Smooth muscle cell (in vitro differentiated cells): Measurements from ENCODE around the gene PDE4D. TPM values are rescaled to one million over a fixed set of nuclear protein-coding genes. Genes with fewer than 3 reads are reported as not detected.

ENCODE experiments used
- DNase-seq: peaks from one replicate; lab custom pipeline; 2025; ENCODE audit not compliant: unreplicated experiment; lab: John Stamatoyannopoulos, UW
- H2AFZ ChIP-seq: fragments of 200-600 bp; sonication (generic); 2 replicates; pipeline ENCODE4 v1.6.0; 2016; ENCODE audit warnings: antibody characterized with exemption, low read depth, mild to moderate bottlenecking
- H3F3A ChIP-seq: fragments of 200-600 bp; sonication (generic); 2 replicates; pipeline ENCODE4 v1.6.0; 2017; ENCODE audit warnings: antibody characterized with exemption, low read depth
- H3K27ac ChIP-seq: fragments of 200-600 bp; sonication (generic); 2 replicates; pipeline ENCODE4 v1.5.1; 2016; ENCODE audit warnings: low read depth, mild to moderate bottlenecking
- H3K27me3 ChIP-seq: fragments of 200-600 bp; sonication (generic); 2 replicates; pipeline ENCODE4 v1.6.1; 2016; ENCODE audit warnings: low read depth, mild to moderate bottlenecking
- H3K36me3 ChIP-seq: fragments of 200-600 bp; sonication (generic); 2 replicates; pipeline ENCODE4 v1.5.1; 2016; ENCODE audit warnings: low read depth
- H3K4me1 ChIP-seq: fragments of 200-600 bp; sonication (generic); 2 replicates; pipeline ENCODE4 v1.5.1; 2016; ENCODE audit warnings: low read depth
- H3K4me2 ChIP-seq: fragments of 200-600 bp; sonication (generic); 2 replicates; pipeline ENCODE4 v1.6.0; 2016; ENCODE audit warnings: mild to moderate bottlenecking
- H3K4me3 ChIP-seq: fragments of 200-600 bp; sonication (generic); 2 replicates; pipeline ENCODE4 v1.5.1; 2016; ENCODE audit warnings: mild to moderate bottlenecking
- H3K79me2 ChIP-seq: fragments of 200-600 bp; sonication (generic); 2 replicates; pipeline ENCODE4 v1.6.0; 2016; ENCODE audit warnings: low read depth, mild to moderate bottlenecking
- H3K9ac ChIP-seq: fragments of 200-600 bp; sonication (generic); 2 replicates; pipeline ENCODE4 v1.6.0; 2016; ENCODE audit warnings: low read depth
- H3K9me3 ChIP-seq: fragments of 200-600 bp; sonication (generic); replicated peaks from 2 replicates; pipeline ENCODE4 v1.5.1; 2016; ENCODE audit warnings: low read depth
- H4K20me1 ChIP-seq: fragments of 200-600 bp; sonication (generic); 2 replicates; pipeline ENCODE4 v1.6.0; 2016; ENCODE audit warnings: low read depth
- WGBS: methylation state at CpG from one replicate; pipeline ENCODE4 v1.1.7; 2016; ENCODE audit warnings: low lambda C conversion rate; 5-methylcytosine and 5-hydroxymethylcytosine counted together
- polyA plus RNA-seq: library from polyadenylated mRNA; unstranded; fragments of >200 nt; fragmentation: Nextera tagmentation; extraction: Ambion mirVana; gene quantifications from 2 replicates; pipeline ENCODE4 v1.2.1, GENCODE V29; 2016
- total RNA-seq: library from RNA; depleted of rRNA; stranded (reverse); fragments of >200 nt; gene quantifications from 2 replicates; pipeline ENCODE4 v1.2.3, GENCODE V29; 2014
- TF ChIP-seq, protein P1 (sequence below): fragments of 200-600 bp; sonication (generic); IDR thresholded peaks from 2 replicates; pipeline ENCODE4 v1.5.1; 2017; ENCODE audit warnings: borderline replicate concordance, mild to moderate bottlenecking, antibody characterized with exemption; ENCODE audit not compliant: insufficient read depth, poor library complexity, severe bottlenecking

PDE4D gene
- total and polyA plus RNA-seq, 2 experiments from 2014 or later = 16.4 to 61.0 TPM

DNA sequence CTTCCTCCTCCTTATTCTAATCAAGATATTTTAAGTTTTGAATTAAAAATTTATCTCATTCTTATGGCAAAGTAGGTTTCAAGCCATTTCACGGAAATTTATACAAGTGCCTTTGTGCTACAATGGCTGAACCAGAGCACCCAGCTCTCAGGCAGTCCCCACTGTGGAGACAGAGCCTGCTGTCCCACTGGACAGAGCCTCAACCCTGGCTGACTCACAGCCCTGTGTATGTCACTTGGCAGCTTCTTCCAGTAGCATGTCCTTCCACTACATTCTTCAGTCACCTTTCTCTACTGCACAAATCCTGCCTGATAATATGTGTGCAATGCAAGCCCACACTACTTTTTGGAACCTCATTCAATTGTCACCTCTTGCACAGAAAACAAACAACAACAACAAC, 253.1 kb downstream of the PDE4D start:
- H3K27ac ChIP-seq = no peak overlapping the region
- DNase-seq = no peak
- no peak overlapping the region for H3K9ac ChIP-seq
- TF ChIP-seq, protein P1, sequence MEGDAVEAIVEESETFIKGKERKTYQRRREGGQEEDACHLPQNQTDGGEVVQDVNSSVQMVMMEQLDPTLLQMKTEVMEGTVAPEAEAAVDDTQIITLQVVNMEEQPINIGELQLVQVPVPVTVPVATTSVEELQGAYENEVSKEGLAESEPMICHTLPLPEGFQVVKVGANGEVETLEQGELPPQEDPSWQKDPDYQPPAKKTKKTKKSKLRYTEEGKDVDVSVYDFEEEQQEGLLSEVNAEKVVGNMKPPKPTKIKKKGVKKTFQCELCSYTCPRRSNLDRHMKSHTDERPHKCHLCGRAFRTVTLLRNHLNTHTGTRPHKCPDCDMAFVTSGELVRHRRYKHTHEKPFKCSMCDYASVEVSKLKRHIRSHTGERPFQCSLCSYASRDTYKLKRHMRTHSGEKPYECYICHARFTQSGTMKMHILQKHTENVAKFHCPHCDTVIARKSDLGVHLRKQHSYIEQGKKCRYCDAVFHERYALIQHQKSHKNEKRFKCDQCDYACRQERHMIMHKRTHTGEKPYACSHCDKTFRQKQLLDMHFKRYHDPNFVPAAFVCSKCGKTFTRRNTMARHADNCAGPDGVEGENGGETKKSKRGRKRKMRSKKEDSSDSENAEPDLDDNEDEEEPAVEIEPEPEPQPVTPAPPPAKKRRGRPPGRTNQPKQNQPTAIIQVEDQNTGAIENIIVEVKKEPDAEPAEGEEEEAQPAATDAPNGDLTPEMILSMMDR = no peak
- H3K4me1 ChIP-seq = no peaks in the 10 kb centered on the region
- peaks cover 3% of the 10 kb centered on the region for H3K79me2 ChIP-seq
- H3F3A ChIP-seq = no peaks in the 10 kb centered on the region
- WGBS = 96% methylated on average over 1 of the region's 1 CpG
- H3K27me3 ChIP-seq = no peaks in the 10 kb centered on the region
- H3K4me2 ChIP-seq = no peak overlapping the region
- peaks cover 27% of the 10 kb centered on the region for H4K20me1 ChIP-seq
- no peak overlapping the region for H2AFZ ChIP-seq
- no peaks in the 10 kb centered on the region for H3K36me3 ChIP-seq
- H3K9me3 ChIP-seq = no peaks in the 10 kb centered on the region
- H3K4me3 ChIP-seq = no peak overlapping the region

DNA sequence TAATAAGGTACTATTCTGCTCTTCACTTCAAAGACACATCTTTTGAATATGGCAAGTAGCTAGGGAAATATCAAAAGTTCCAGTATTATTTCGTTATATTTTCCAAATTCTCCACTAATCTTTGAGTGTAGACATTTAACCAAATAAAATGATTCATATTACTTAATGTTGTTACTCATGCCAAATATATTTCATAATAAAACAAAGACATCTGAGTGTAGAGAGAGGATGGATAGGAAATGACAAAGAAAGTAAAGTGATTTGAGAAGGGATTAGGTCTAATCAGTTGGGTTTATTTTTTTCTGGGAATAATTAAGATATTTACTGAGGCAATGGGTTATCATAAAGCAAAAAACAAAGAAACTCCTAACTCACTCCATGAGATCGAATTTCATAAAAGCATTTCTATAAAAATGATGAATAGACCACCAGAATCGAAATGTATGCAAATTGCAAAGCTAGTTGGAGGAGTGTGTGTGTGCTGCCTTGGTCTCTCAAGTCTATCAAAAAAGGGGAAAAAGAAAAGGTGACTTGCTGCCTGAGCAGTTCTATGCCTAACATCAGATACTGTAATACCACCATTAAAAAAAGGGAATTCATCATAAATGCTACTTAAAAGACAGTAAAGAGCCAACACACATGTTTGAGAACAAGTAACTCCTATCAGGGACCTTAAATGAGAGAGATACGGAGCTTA, 255.5 kb downstream of the PDE4D start:
- Histone ChIP-seq H3K9ac (no peak overlapping the region), H2AFZ (no peak overlapping the region), H3K4me1 (no peaks in the 10 kb centered on the region), H3K27ac (no peak overlapping the region), H3K4me2 (no peak overlapping the region), H3K36me3 (no peaks in the 10 kb centered on the region), H3K27me3 (no peaks in the 10 kb centered on the region), H3K79me2 (peaks cover 3% of the 10 kb centered on the region), H3K9me3 (no peaks in the 10 kb centered on the region), H4K20me1 (peaks cover 27% of the 10 kb centered on the region), H3K4me3 (no peak overlapping the region), H3F3A (no peaks in the 10 kb centered on the region)
- 96% methylated on average over 4 of the region's 4 CpGs for WGBS
- TF ChIP-seq, protein P1 = no peak
- no peak for DNase-seq

- Histone ChIP-seq H3K27me3 (no peaks in the 10 kb centered on the region), H3K4me1 (no peaks in the 10 kb centered on the region), H3K9me3 (no peaks in the 10 kb centered on the region), H3K36me3 (no peaks in the 10 kb centered on the region), H3K79me2 (no peaks in the 10 kb centered on the region), H3K9ac (no peak overlapping the region), H3F3A (no peaks in the 10 kb centered on the region), H3K4me3 (no peak overlapping the region), H2AFZ (no peak overlapping the region), H3K27ac (no peak overlapping the region), H4K20me1 (peaks cover 6% of the 10 kb centered on the region), H3K4me2 (no peak overlapping the region)
- WGBS = 94% methylated on average over 4 of the region's 4 CpGs
- no peak for DNase-seq
- TF ChIP-seq, protein P1 = no peak
These were observed 264.0 kb downstream of the PDE4D start for GRCh38 chr5:59629561-59629960.
